ENCODE data around the gene MPIG6B. TPM values are rescaled to one million over a fixed set of nuclear protein-coding genes. Genes with fewer than 3 reads are reported as not detected.
A peak's percentile ranks its signal among the peaks of the same experiment; 100 is the strongest.

MPIG6B gene
- total RNA-seq, 1 donor from 2014 or later, result not detected

GRCh38 chr6:31702819-31703716 lies 20.1 kb upstream of the MPIG6B start, which contains the start of gene ABHD16A:
ABHD16A (minus strand) TSS chr6:31703324; CDS start chr6:31703281, 43 bp downstream.
- FAIRE-seq (peak; percentile 73), DNase-seq (ENCODE audit: low read depth) (peak; percentile 96)
- Histone ChIP-seq H3K4me2 (ENCODE audit: low read length) (peak within 1 kb of the TSS; percentile 92), H3K79me2 (ENCODE audit: insufficient read depth, low read length) (peaks cover 36% of the 10 kb centered on the region), H4K20me1 (ENCODE audit: insufficient read depth, low read length) (peaks cover 23% of the 10 kb centered on the region), H3K9me3 (ENCODE audit: insufficient read depth, low read depth, low read length) (no peaks in the 10 kb centered on the region), H3K9ac (ENCODE audit: low read length) (peak within 1 kb of the TSS; percentile 89), H3K36me3 (ENCODE audit: insufficient read depth, low read length) (peaks cover 5% of the 10 kb centered on the region), H3K27me3 (ENCODE audit: insufficient read depth, low read length) (no peaks in the 10 kb centered on the region), H3K4me3 (ENCODE audit: insufficient read depth, low read depth, low read length) (peak within 1 kb of the TSS; percentile 89), H3K27ac (ENCODE audit: low read depth, low read length) (peak within 1 kb of the TSS; percentile 93), H2AFZ (ENCODE audit: low read depth, low read length) (peak within 1 kb of the TSS; percentile 82), H3K4me1 (ENCODE audit: insufficient read depth, low read length) (peaks cover 18% of the 10 kb centered on the region)
- TF ChIP-seq EZH2 (IDR thresholded peaks at IDR 0.05; ENCODE audit: insufficient read depth, low read length) (no peak), CTCF (IDR thresholded peaks at IDR 0.05; ENCODE audit: insufficient read depth, low read depth, low read length) (no peak)
- H3K27ac Mint-ChIP-seq (ENCODE audit: unreplicated experiment), result peak within 1 kb of the TSS; percentile 92
- H3K4me3 Mint-ChIP-seq (ENCODE audit: unreplicated experiment), result peak within 1 kb of the TSS; percentile 99
- peaks cover 12% of the 10 kb centered on the region for H3K4me1 Mint-ChIP-seq (ENCODE audit: low read depth, unreplicated experiment)
- H3K27me3 Mint-ChIP-seq (ENCODE audit: low read depth, unreplicated experiment), result peaks cover 4% of the 10 kb centered on the region
- H3K9me3 Mint-ChIP-seq (ENCODE audit: unreplicated experiment), result no peaks in the 10 kb centered on the region
- peaks cover 2% of the 10 kb centered on the region for H3K36me3 Mint-ChIP-seq (ENCODE audit: low read depth, unreplicated experiment)

GRCh38 chr6:31705931-31706330 lies 17.2 kb upstream of the MPIG6B start:
- no peak overlapping the region for H3K27ac Mint-ChIP-seq (ENCODE audit: unreplicated experiment)
- no peaks in the 10 kb centered on the region for H3K9me3 Mint-ChIP-seq (ENCODE audit: unreplicated experiment)
- peaks cover 9% of the 10 kb centered on the region for H3K4me1 Mint-ChIP-seq (ENCODE audit: low read depth, unreplicated experiment)
- no peak overlapping the region for H3K27ac ChIP-seq (ENCODE audit: low read depth, low read length)
- H3K4me3 Mint-ChIP-seq (ENCODE audit: unreplicated experiment), result no peak overlapping the region
- H3K9ac ChIP-seq (ENCODE audit: low read length), result no peak overlapping the region
- H3K36me3 Mint-ChIP-seq (ENCODE audit: low read depth, unreplicated experiment), result peaks cover 2% of the 10 kb centered on the region
- peaks cover 20% of the 10 kb centered on the region for H3K79me2 ChIP-seq (ENCODE audit: insufficient read depth, low read length)
- H2AFZ ChIP-seq (ENCODE audit: low read depth, low read length), result no peak overlapping the region
- no peaks in the 10 kb centered on the region for H3K9me3 ChIP-seq (ENCODE audit: insufficient read depth, low read depth, low read length)
- TF ChIP-seq EZH2 (IDR thresholded peaks at IDR 0.05; ENCODE audit: insufficient read depth, low read length) (no peak), CTCF (IDR thresholded peaks at IDR 0.05; ENCODE audit: insufficient read depth, low read depth, low read length) (no peak)
- peaks cover 17% of the 10 kb centered on the region for H3K4me1 ChIP-seq (ENCODE audit: insufficient read depth, low read length)
- H3K36me3 ChIP-seq (ENCODE audit: insufficient read depth, low read length), result no peaks in the 10 kb centered on the region
- H3K4me3 ChIP-seq (ENCODE audit: insufficient read depth, low read depth, low read length), result no peak overlapping the region
- DNase-seq (ENCODE audit: low read depth) (no peak), FAIRE-seq (no peak)
- H3K4me2 ChIP-seq (ENCODE audit: low read length), result no peak overlapping the region
- H3K27me3 Mint-ChIP-seq (ENCODE audit: low read depth, unreplicated experiment), result peaks cover 12% of the 10 kb centered on the region
- peaks cover 15% of the 10 kb centered on the region for H4K20me1 ChIP-seq (ENCODE audit: insufficient read depth, low read length)
- H3K27me3 ChIP-seq (ENCODE audit: insufficient read depth, low read length), result no peaks in the 10 kb centered on the region

- H3K4me3 Mint-ChIP-seq (ENCODE audit: unreplicated experiment), result no peak within 1 kb of the TSS
- Histone ChIP-seq H3K4me1 (ENCODE audit: insufficient read depth, low read length) (peaks cover 12% of the 10 kb centered on the region), H3K4me3 (ENCODE audit: insufficient read depth, low read depth, low read length) (no peak within 1 kb of the TSS), H3K27ac (ENCODE audit: low read depth, low read length) (no peak within 1 kb of the TSS), H2AFZ (ENCODE audit: low read depth, low read length) (no peak within 1 kb of the TSS), H3K27me3 (ENCODE audit: insufficient read depth, low read length) (no peaks in the 10 kb centered on the region), H4K20me1 (ENCODE audit: insufficient read depth, low read length) (peaks cover 8% of the 10 kb centered on the region), H3K36me3 (ENCODE audit: insufficient read depth, low read length) (no peaks in the 10 kb centered on the region), H3K9ac (ENCODE audit: low read length) (no peak within 1 kb of the TSS), H3K79me2 (ENCODE audit: insufficient read depth, low read length) (peaks cover 14% of the 10 kb centered on the region), H3K4me2 (ENCODE audit: low read length) (no peak within 1 kb of the TSS), H3K9me3 (ENCODE audit: insufficient read depth, low read depth, low read length) (no peaks in the 10 kb centered on the region)
- peaks cover 13% of the 10 kb centered on the region for H3K27me3 Mint-ChIP-seq (ENCODE audit: low read depth, unreplicated experiment)
- FAIRE-seq, result no peak
- no peak within 1 kb of the TSS for H3K27ac Mint-ChIP-seq (ENCODE audit: unreplicated experiment)
- H3K9me3 Mint-ChIP-seq (ENCODE audit: unreplicated experiment), result no peaks in the 10 kb centered on the region
- H3K4me1 Mint-ChIP-seq (ENCODE audit: low read depth, unreplicated experiment), result peaks cover 6% of the 10 kb centered on the region
- peaks cover 4% of the 10 kb centered on the region for H3K36me3 Mint-ChIP-seq (ENCODE audit: low read depth, unreplicated experiment)
- TF ChIP-seq EZH2 (IDR thresholded peaks at IDR 0.05; ENCODE audit: insufficient read depth, low read length) (no peak), CTCF (IDR thresholded peaks at IDR 0.05; ENCODE audit: insufficient read depth, low read depth, low read length) (no peak)
- no peak for DNase-seq (ENCODE audit: low read depth)
Measured at GRCh38 chr6:31706599-31706998, 16.6 kb upstream of the MPIG6B start, which contains the start of gene LY6G6F. LY6G6F (plus strand) TSS chr6:31706866; CDS start chr6:31706907, 41 bp downstream.
